ENCODE measurements around the gene RCOR2. TPM values are rescaled to one million over a fixed set of nuclear protein-coding genes. Genes with fewer than 3 reads are reported as not detected.
A peak's percentile ranks its signal among the peaks of the same experiment; 100 is the strongest.

RCOR2 gene
- polyA plus RNA-seq, 2 donors, result 0.13 to 0.24 TPM

- H3K4me1 ChIP-seq (ENCODE audit: control insufficient read depth in 2 of 2, insufficient read depth in 2 of 2, low read length in 1 of 2), result peaks cover 0 to 3% of the 10 kb centered on the region in 2 donors
- no peak overlapping the region for H3K4me3 ChIP-seq (ENCODE audit: low read depth in 1 of 2, low read length in 2 of 2)
- H3K27me3 ChIP-seq (ENCODE audit: control insufficient read depth in 1 of 2, insufficient read depth in 2 of 2, low read length in 2 of 2), result no peaks in the 10 kb centered on the region
- no peaks in the 10 kb centered on the region for H3K9me3 ChIP-seq (ENCODE audit: control insufficient read depth in 2 of 2, insufficient read depth in 1 of 2, low read depth in 1 of 2, low read length in 1 of 2)
- WGBS, 2 donors, result 75 to 79% methylated on average over 3 of the region's 3 CpGs
- H3K27ac ChIP-seq (ENCODE audit: low read depth in 2 of 2, low read length in 1 of 2), result no peak overlapping the region
- peaks cover 45 to 79% of the 10 kb centered on the region in 2 donors for H3K36me3 ChIP-seq (ENCODE audit: control insufficient read depth in 2 of 2, insufficient read depth in 2 of 2, low read length in 1 of 2)
Observed at GRCh38 chr11:63901660-63902059, 15.3 kb downstream of the RCOR2 start.

GRCh38 chr11:63897459-63898146 lies 19.4 kb downstream of the RCOR2 start:
- Histone ChIP-seq H3K27ac (ENCODE audit: low read depth in 2 of 2, low read length in 1 of 2) (no peak overlapping the region), H3K27me3 (ENCODE audit: control insufficient read depth in 1 of 2, insufficient read depth in 2 of 2, low read length in 2 of 2) (no peaks in the 10 kb centered on the region), H3K4me3 (ENCODE audit: low read depth in 1 of 2, low read length in 2 of 2) (no peak overlapping the region), H3K9me3 (ENCODE audit: control insufficient read depth in 2 of 2, insufficient read depth in 1 of 2, low read depth in 1 of 2, low read length in 1 of 2) (no peaks in the 10 kb centered on the region), H3K4me1 (ENCODE audit: control insufficient read depth in 2 of 2, insufficient read depth in 2 of 2, low read length in 1 of 2) (peaks cover 0 to 2% of the 10 kb centered on the region in 2 donors), H3K36me3 (ENCODE audit: control insufficient read depth in 2 of 2, insufficient read depth in 2 of 2, low read length in 1 of 2) (peaks cover 41 to 52% of the 10 kb centered on the region in 2 donors)
- 74 to 76% methylated on average over 10 of the region's 10 CpGs for whole genome bisulfite sequencing, 2 donors

GRCh38 chr11:63896071-63896470 lies 20.9 kb downstream of the RCOR2 start:
- WGBS, 2 donors, result 57 to 69% methylated on average over 4 of the region's 4 CpGs
- peaks cover 30 to 41% of the 10 kb centered on the region in 2 donors for H3K36me3 ChIP-seq (ENCODE audit: control insufficient read depth in 2 of 2, insufficient read depth in 2 of 2, low read length in 1 of 2)
- H3K27me3 ChIP-seq (ENCODE audit: control insufficient read depth in 1 of 2, insufficient read depth in 2 of 2, low read length in 2 of 2), result no peaks in the 10 kb centered on the region
- no peak overlapping the region for H3K27ac ChIP-seq (ENCODE audit: low read depth in 2 of 2, low read length in 1 of 2)
- H3K9me3 ChIP-seq (ENCODE audit: control insufficient read depth in 2 of 2, insufficient read depth in 1 of 2, low read depth in 1 of 2, low read length in 1 of 2), result no peaks in the 10 kb centered on the region
- no peak overlapping the region for H3K4me3 ChIP-seq (ENCODE audit: low read depth in 1 of 2, low read length in 2 of 2)
- peaks cover 2% of the 10 kb centered on the region in 2 donors for H3K4me1 ChIP-seq (ENCODE audit: control insufficient read depth in 2 of 2, insufficient read depth in 2 of 2, low read length in 1 of 2)

GRCh38 chr11:63893355-63893754 lies 23.6 kb downstream of the RCOR2 start:
- H3K9me3 ChIP-seq (ENCODE audit: control insufficient read depth in 2 of 2, insufficient read depth in 1 of 2, low read depth in 1 of 2, low read length in 1 of 2), result no peaks in the 10 kb centered on the region
- peaks cover 11 to 19% of the 10 kb centered on the region in 2 donors for H3K4me1 ChIP-seq (ENCODE audit: control insufficient read depth in 2 of 2, insufficient read depth in 2 of 2, low read length in 1 of 2)
- no peak overlapping the region for H3K4me3 ChIP-seq (ENCODE audit: low read depth in 1 of 2, low read length in 2 of 2)
- H3K27me3 ChIP-seq (ENCODE audit: control insufficient read depth in 1 of 2, insufficient read depth in 2 of 2, low read length in 2 of 2), result no peaks in the 10 kb centered on the region
- no peak overlapping the region for H3K27ac ChIP-seq (ENCODE audit: low read depth in 2 of 2, low read length in 1 of 2)
- 96 to 97% methylated on average over 6 of the region's 6 CpGs for WGBS, 2 donors
- H3K36me3 ChIP-seq (ENCODE audit: control insufficient read depth in 2 of 2, insufficient read depth in 2 of 2, low read length in 1 of 2), result peaks cover 10 to 19% of the 10 kb centered on the region in 2 donors

- no peak overlapping the region for H3K4me3 ChIP-seq (ENCODE audit: low read depth in 1 of 2, low read length in 2 of 2)
- peaks cover 5 to 10% of the 10 kb centered on the region in 2 donors for H3K36me3 ChIP-seq (ENCODE audit: control insufficient read depth in 2 of 2, insufficient read depth in 2 of 2, low read length in 1 of 2)
- no peaks in the 10 kb centered on the region for H3K27me3 ChIP-seq (ENCODE audit: control insufficient read depth in 1 of 2, insufficient read depth in 2 of 2, low read length in 2 of 2)
- peak overlapping the region in 1 of 2 donors; percentile 14 for H3K27ac ChIP-seq (ENCODE audit: low read depth in 2 of 2, low read length in 1 of 2)
- H3K9me3 ChIP-seq (ENCODE audit: control insufficient read depth in 2 of 2, insufficient read depth in 1 of 2, low read depth in 1 of 2, low read length in 1 of 2), result no peaks in the 10 kb centered on the region
- peaks cover 11 to 27% of the 10 kb centered on the region in 2 donors for H3K4me1 ChIP-seq (ENCODE audit: control insufficient read depth in 2 of 2, insufficient read depth in 2 of 2, low read length in 1 of 2)
- 33 to 42% methylated on average over 3 of the region's 3 CpGs for WGBS, 2 donors
Observed at GRCh38 chr11:63892228-63892627, 24.7 kb downstream of the RCOR2 start.

GRCh38 chr11:63890368-63890767 lies 26.6 kb downstream of the RCOR2 start:
- H3K27me3 ChIP-seq (ENCODE audit: control insufficient read depth in 1 of 2, insufficient read depth in 2 of 2, low read length in 2 of 2), result no peaks in the 10 kb centered on the region
- H3K36me3 ChIP-seq (ENCODE audit: control insufficient read depth in 2 of 2, insufficient read depth in 2 of 2, low read length in 1 of 2), result peaks cover 0 to 10% of the 10 kb centered on the region in 2 donors
- peak overlapping the region in 1 of 2 donors; percentile 98 for H3K27ac ChIP-seq (ENCODE audit: low read depth in 2 of 2, low read length in 1 of 2)
- 71 to 79% methylated on average over 7 of the region's 7 CpGs for WGBS, 2 donors
- peak overlapping the region; percentile 9 to 56 for H3K4me3 ChIP-seq (ENCODE audit: low read depth in 1 of 2, low read length in 2 of 2)
- H3K9me3 ChIP-seq (ENCODE audit: control insufficient read depth in 2 of 2, insufficient read depth in 1 of 2, low read depth in 1 of 2, low read length in 1 of 2), result no peaks in the 10 kb centered on the region
- peaks cover 9 to 29% of the 10 kb centered on the region in 2 donors for H3K4me1 ChIP-seq (ENCODE audit: control insufficient read depth in 2 of 2, insufficient read depth in 2 of 2, low read length in 1 of 2)

- peaks cover 9 to 32% of the 10 kb centered on the region in 2 donors for H3K4me1 ChIP-seq (ENCODE audit: control insufficient read depth in 2 of 2, insufficient read depth in 2 of 2, low read length in 1 of 2)
- WGBS, 2 donors, result 54 to 64% methylated on average over 6 of the region's 6 CpGs
- H3K9me3 ChIP-seq (ENCODE audit: control insufficient read depth in 2 of 2, insufficient read depth in 1 of 2, low read depth in 1 of 2, low read length in 1 of 2), result no peaks in the 10 kb centered on the region
- H3K36me3 ChIP-seq (ENCODE audit: control insufficient read depth in 2 of 2, insufficient read depth in 2 of 2, low read length in 1 of 2), result peaks cover 0 to 5% of the 10 kb centered on the region in 2 donors
- no peaks in the 10 kb centered on the region for H3K27me3 ChIP-seq (ENCODE audit: control insufficient read depth in 1 of 2, insufficient read depth in 2 of 2, low read length in 2 of 2)
- peak overlapping the region; percentile 45 to 56 for H3K4me3 ChIP-seq (ENCODE audit: low read depth in 1 of 2, low read length in 2 of 2)
- peak overlapping the region; percentile 85 to 98 for H3K27ac ChIP-seq (ENCODE audit: low read depth in 2 of 2, low read length in 1 of 2)
Observed at GRCh38 chr11:63889344-63889743, 27.6 kb downstream of the RCOR2 start.

- no peaks in the 10 kb centered on the region for H3K9me3 ChIP-seq (ENCODE audit: control insufficient read depth in 2 of 2, insufficient read depth in 1 of 2, low read depth in 1 of 2, low read length in 1 of 2)
- H3K27me3 ChIP-seq (ENCODE audit: control insufficient read depth in 1 of 2, insufficient read depth in 2 of 2, low read length in 2 of 2), result no peaks in the 10 kb centered on the region
- peak overlapping the region; percentile 45 to 56 for H3K4me3 ChIP-seq (ENCODE audit: low read depth in 1 of 2, low read length in 2 of 2)
- 15 to 18% methylated on average over 25 of the region's 25 CpGs for WGBS, 2 donors
- H3K27ac ChIP-seq (ENCODE audit: low read depth in 2 of 2, low read length in 1 of 2), result peak overlapping the region; percentile 85 to 98
- H3K36me3 ChIP-seq (ENCODE audit: control insufficient read depth in 2 of 2, insufficient read depth in 2 of 2, low read length in 1 of 2), result peaks cover 0 to 5% of the 10 kb centered on the region in 2 donors
- H3K4me1 ChIP-seq (ENCODE audit: control insufficient read depth in 2 of 2, insufficient read depth in 2 of 2, low read length in 1 of 2), result peaks cover 9 to 34% of the 10 kb centered on the region in 2 donors
Observed at GRCh38 chr11:63888170-63889086, 28.5 kb downstream of the RCOR2 start.

GRCh38 chr11:63887386-63887999 lies 29.5 kb downstream of the RCOR2 start:
- Histone ChIP-seq H3K27me3 (ENCODE audit: control insufficient read depth in 1 of 2, insufficient read depth in 2 of 2, low read length in 2 of 2) (no peaks in the 10 kb centered on the region), H3K4me3 (ENCODE audit: low read depth in 1 of 2, low read length in 2 of 2) (no peak overlapping the region), H3K27ac (ENCODE audit: low read depth in 2 of 2, low read length in 1 of 2) (peak overlapping the region; percentile 85), H3K36me3 (ENCODE audit: control insufficient read depth in 2 of 2, insufficient read depth in 2 of 2, low read length in 1 of 2) (peaks cover 0 to 5% of the 10 kb centered on the region in 2 donors), H3K9me3 (ENCODE audit: control insufficient read depth in 2 of 2, insufficient read depth in 1 of 2, low read depth in 1 of 2, low read length in 1 of 2) (no peaks in the 10 kb centered on the region), H3K4me1 (ENCODE audit: control insufficient read depth in 2 of 2, insufficient read depth in 2 of 2, low read length in 1 of 2) (peaks cover 9 to 34% of the 10 kb centered on the region in 2 donors)
- 41 to 45% methylated on average over 6 of the region's 6 CpGs for WGBS, 2 donors

Measured in esophagus (tissue), 2 donors.